Fibroblast of lung (primary cell): Measurements from ENCODE around the gene ABLIM2.

Experiments used
- CTCF ChIP-seq, 2 donors: IDR thresholded peaks in 1 of 2; conservative IDR thresholded peaks in 1 of 2; 1 replicate in 1 of 2; 2 replicates in 1 of 2; pipeline ENCODE4 v1.5.1; 2011 to 2012; ENCODE audit warnings: low read length in 2 of 2, control low read depth in 1 of 2, inconsistent platforms in 1 of 2, low read depth in 1 of 2, mild to moderate bottlenecking in 1 of 2
- EZH2 ChIP-seq: IDR thresholded peaks from 2 replicates; pipeline ENCODE4 v1.5.1; 2012; ENCODE audit warnings: low read length, control low read depth, mild to moderate bottlenecking; ENCODE audit errors: missing control alignments

GRCh38 chr4:8195841-8196458 lies 37.3 kb upstream of the ABLIM2 start:
- TF ChIP-seq CTCF (conservative IDR thresholded peaks at IDR 0.05 in 1 of 2, IDR thresholded peaks at IDR 0.05 in 1 of 2; ENCODE audit: low read depth in 1 of 2, low read length in 2 of 2) (no peak), EZH2 (no peak)
